ENCODE data around the gene LDLRAD4.

GRCh38 chr18:13410471-13410870 lies 191.9 kb downstream of the LDLRAD4 start:
- no peak for TF ChIP-seq POLR2A (IDR thresholded peaks at IDR 0.05; ENCODE audit: low read depth, low read length)
- no peak for TF ChIP-seq TAF1 (IDR thresholded peaks at IDR 0.05; ENCODE audit: low read depth, low read length)
- TF ChIP-seq POU2F2 (IDR thresholded peaks at IDR 0.05; ENCODE audit: low read depth, low read length), result no peak

All from GM12891 (cell line).